Common myeloid progenitor, CD34-positive (primary cell): ENCODE results near the gene KCTD2.
"Not testable (repeated sequence)": the region's sequence is repeated elsewhere in the genome, so short reads cannot be mapped to it uniquely, and the experiment has no call there.

Experiments
- CTCF ChIA-PET: fragments of 350-600 bp; sonication (Branson Sonifier 250); formaldehyde crosslinking; loops from one replicate; lab custom pipeline; 2021; ENCODE audit warnings: antibody characterized with exemption; lab: Charles Lee
- POLR2A ChIA-PET: fragments of 350-600 bp; sonication (Branson Sonifier 250); formaldehyde crosslinking; loops from one replicate; lab custom pipeline; 2021; ENCODE audit warnings: antibody characterized with exemption; lab: Charles Lee
- DNase-seq, 3 donors: peaks; one replicate each; pipeline versions ENCODE4 v3.0.0 to v3.0.0-alpha.2; 2013
- H3K27ac ChIP-seq, 2 experiments: 1 replicate in 1 of 2; 2 replicates in 1 of 2; pipeline ENCODE4 v1.7.0; 2013; ENCODE audit warnings: inconsistent platforms in 2 of 2, low read length in 2 of 2, mild to moderate bottlenecking in 2 of 2, low read depth in 1 of 2, moderate library complexity in 1 of 2; ENCODE audit not compliant: severe bottlenecking in 2 of 2, insufficient read depth in 1 of 2, poor library complexity in 1 of 2
- H3K27me3 ChIP-seq, 5 experiments: replicated peaks in 2 of 5; 1 replicate in 3 of 5; 2 replicates in 2 of 5; pipeline versions ENCODE4 v1.6.1 to v1.7.0; 2013; ENCODE audit warnings: low read length in 4 of 5, mild to moderate bottlenecking in 2 of 5, moderate library complexity in 2 of 5, inconsistent platforms in 1 of 5; ENCODE audit not compliant: insufficient read depth in 5 of 5, control insufficient read depth in 4 of 5
- H3K36me3 ChIP-seq, 4 experiments: 1 replicate in 2 of 4; 2 replicates in 2 of 4; pipeline versions ENCODE4 v1.6.1 to v1.7.0; 2013; ENCODE audit warnings: low read length in 3 of 4, control low read depth in 1 of 4, mild to moderate bottlenecking in 1 of 4; ENCODE audit not compliant: control insufficient read depth in 4 of 4, insufficient read depth in 4 of 4
- H3K4me1 ChIP-seq, 4 experiments: 1 replicate in 3 of 4; 2 replicates in 1 of 4; pipeline versions ENCODE4 v1.6.1 to v1.7.1; 2013; ENCODE audit warnings: low read length in 3 of 4, mild to moderate bottlenecking in 3 of 4, control low read depth in 1 of 4, inconsistent platforms in 1 of 4, moderate library complexity in 1 of 4; ENCODE audit not compliant: control insufficient read depth in 4 of 4, insufficient read depth in 4 of 4; ENCODE audit errors: control extremely low read depth in 1 of 4
- H3K4me3 ChIP-seq, 7 experiments: 1 replicate in 4 of 7; 2 replicates in 3 of 7; pipeline versions ENCODE4 v1.5.1 to v1.7.0; 2013; ENCODE audit warnings: mild to moderate bottlenecking in 7 of 7, low read length in 6 of 7, moderate library complexity in 6 of 7, inconsistent platforms in 2 of 7, low read depth in 2 of 7, control low read depth in 1 of 7; ENCODE audit not compliant: insufficient read depth in 4 of 7, control insufficient read depth in 1 of 7; ENCODE audit errors: extremely low read depth in 1 of 7
- H3K9me3 ChIP-seq, 5 experiments: 1 replicate in 4 of 5; 2 replicates in 1 of 5; pipeline versions ENCODE4 v1.6.1 to v1.7.1; 2013; ENCODE audit warnings: low read length in 4 of 5, mild to moderate bottlenecking in 2 of 5, inconsistent platforms in 1 of 5, low read depth in 1 of 5, moderate library complexity in 1 of 5; ENCODE audit not compliant: control insufficient read depth in 4 of 5, insufficient read depth in 2 of 5; ENCODE audit errors: control extremely low read depth in 1 of 5
- WGBS: methylation state at CpG from one replicate; pipeline ENCODE4 v1.1.5; 2013; ENCODE audit not compliant: insufficient coverage; 5-methylcytosine and 5-hydroxymethylcytosine counted together

KCTD2 gene

GRCh38 chr17:75003957-75004355 lies 43.1 kb upstream of the KCTD2 start:
- CTCF ChIA-PET, result interaction anchor here (0.9 to 13.0 kb wide), 5 partner anchors 9 to 42 kb away, joined by 3 to 154 read pairs (median 4); no protein-coding TSS in a partner anchor

GRCh38 chr17:75004371-75004770 lies 42.7 kb upstream of the KCTD2 start:
- no peak for DNase-seq
- Histone ChIP-seq H3K27ac (no peak overlapping the region), H3K4me1 (peaks cover 2 to 16% (median 3%) of the 10 kb centered on the region in 4 experiments), H3K27me3 (no peaks in the 10 kb centered on the region), H3K9me3 (no peaks in the 10 kb centered on the region), H3K4me3 (no peak overlapping the region), H3K36me3 (no peaks in the 10 kb centered on the region)
- WGBS, result 100% methylated on average over 2 of the region's 3 CpGs
- ChIA-PET POLR2A (interaction anchor here (0.7 kb wide), 1 partner anchor 32 kb away, joined by 3 read pairs; no protein-coding TSS in a partner anchor), CTCF (interaction anchor here (0.9 to 13.0 kb wide), 5 partner anchors 9 to 48 kb away, joined by 3 to 154 read pairs (median 4); no protein-coding TSS in a partner anchor)

More at GRCh38 chr17:75003957-75004355, 43.1 kb upstream of the KCTD2 start:
- Histone ChIP-seq H3K4me3 (no peak overlapping the region), H3K9me3 (no peaks in the 10 kb centered on the region), H3K36me3 (no peaks in the 10 kb centered on the region), H3K27ac (no peak overlapping the region), H3K4me1 (peaks cover 2 to 16% (median 3%) of the 10 kb centered on the region in 4 experiments), H3K27me3 (no peaks in the 10 kb centered on the region)
- POLR2A ChIA-PET, result interaction anchor here (0.7 kb wide), 1 partner anchor 32 kb away, joined by 3 read pairs; no protein-coding TSS in a partner anchor
- WGBS, result 95% methylated on average over 19 of the region's 19 CpGs
- DNase-seq, result no peak

- Histone ChIP-seq H3K36me3 (no peaks in the 10 kb centered on the region), H3K9me3 (no peaks in the 10 kb centered on the region), H3K4me1 (peaks cover 2 to 16% (median 3%) of the 10 kb centered on the region in 4 experiments), H3K27ac (no peak overlapping the region), H3K27me3 (no peaks in the 10 kb centered on the region), H3K4me3 (no peak overlapping the region)
- WGBS, result 98% methylated on average over 8 of the region's 8 CpGs
- DNase-seq, result no peak
- ChIA-PET CTCF (interaction anchor here (1.2 to 13.0 kb wide), 6 partner anchors 8 to 49 kb away, joined by 3 to 154 read pairs (median 4); no protein-coding TSS in a partner anchor), POLR2A (no interaction called here)
Measured at GRCh38 chr17:75005291-75005690, 41.7 kb upstream of the KCTD2 start.

GRCh38 chr17:75006084-75006483 lies 40.9 kb upstream of the KCTD2 start:
- POLR2A ChIA-PET, DNase-seq, H3K36me3 ChIP-seq, H3K9me3 ChIP-seq, H3K4me3 ChIP-seq, H3K27me3 ChIP-seq, H3K27ac ChIP-seq: not testable (repeated sequence)
- peaks cover 3 to 16% (median 5%) of the 10 kb centered on the region in 4 experiments for H3K4me1 ChIP-seq
- WGBS, result 96% methylated on average over 2 of the region's 6 CpGs
- CTCF ChIA-PET, result interaction anchor here (1.3 to 13.0 kb wide), 5 partner anchors 14 to 44 kb away, joined by 3 to 154 read pairs (median 5); no protein-coding TSS in a partner anchor

GRCh38 chr17:75006653-75007052 lies 40.4 kb upstream of the KCTD2 start:
- ChIA-PET POLR2A (interaction anchor here (0.6 kb wide), 1 partner anchor 46 kb away, joined by 3 read pairs; no protein-coding TSS in a partner anchor), CTCF (interaction anchor here (0.8 to 13.0 kb wide), 8 partner anchors 13 to 45 kb away, joined by 3 to 154 read pairs (median 4); no protein-coding TSS in a partner anchor)
- Histone ChIP-seq H3K27ac (no peak overlapping the region), H3K27me3 (no peaks in the 10 kb centered on the region), H3K9me3 (no peaks in the 10 kb centered on the region), H3K4me1 (peaks cover 3 to 17% (median 8%) of the 10 kb centered on the region in 4 experiments), H3K36me3 (no peaks in the 10 kb centered on the region), H3K4me3 (no peak overlapping the region)
- 97% methylated on average over 4 of the region's 5 CpGs for WGBS
- no peak for DNase-seq

- peaks cover 4 to 24% (median 11%) of the 10 kb centered on the region in 4 experiments for H3K4me1 ChIP-seq
- H3K27ac ChIP-seq, result no peak overlapping the region
- ChIA-PET POLR2A (no interaction called here), CTCF (interaction anchor here (1.0 to 13.0 kb wide), 3 partner anchors 9 to 47 kb away, joined by 3 to 154 read pairs (median 9); partner anchors contain the start of gene CDR2L)
- 92% methylated on average over 5 of the region's 6 CpGs for WGBS
- no peaks in the 10 kb centered on the region for H3K9me3 ChIP-seq
- DNase-seq, result no peak
- no peaks in the 10 kb centered on the region for H3K36me3 ChIP-seq
- H3K27me3 ChIP-seq, result no peaks in the 10 kb centered on the region
- H3K4me3 ChIP-seq, result no peak overlapping the region
Measured at GRCh38 chr17:75008373-75008772, 38.7 kb upstream of the KCTD2 start.

- H3K27ac ChIP-seq, result no peak overlapping the region
- CTCF ChIA-PET, result interaction anchor here (2.2 to 13.0 kb wide), 3 partner anchors 9 to 48 kb away, joined by 9 to 154 read pairs (median 26); partner anchors contain the start of gene CDR2L
- no peak overlapping the region for H3K4me3 ChIP-seq
- no peaks in the 10 kb centered on the region for H3K9me3 ChIP-seq
- no peaks in the 10 kb centered on the region for H3K36me3 ChIP-seq
- whole genome bisulfite sequencing, result 100% methylated on average over 2 of the region's 2 CpGs
- peaks cover 8 to 29% (median 17%) of the 10 kb centered on the region in 4 experiments for H3K4me1 ChIP-seq
- H3K27me3 ChIP-seq, result no peaks in the 10 kb centered on the region
- POLR2A ChIA-PET, result no interaction called here
- DNase-seq, result no peak
Measured at GRCh38 chr17:75009139-75009724, 37.8 kb upstream of the KCTD2 start.
